Retinal pigment epithelial cell (primary cell): ENCODE data around the gene CDKN2AIP.

Experiments
- DNase-seq: peaks from one replicate; pipeline ENCODE4 v3.0.0-alpha.2; 2010; ENCODE audit warnings: low read depth
- H3K4me3 ChIP-seq: 2 replicates; pipeline ENCODE4 v1.5.1; 2011; ENCODE audit warnings: mild to moderate bottlenecking, low read length, control low read depth, moderate library complexity
- CTCF ChIP-seq: conservative IDR thresholded peaks from 2 replicates; pipeline ENCODE4 v1.5.1; 2011; ENCODE audit warnings: low read depth, low read length, control low read depth, inconsistent platforms

The CDKN2AIP gene

GRCh38 chr4:183444214-183445096, at the start of gene CDKN2AIP:
Gene CDKN2AIP, plus strand, starts transcription at chr4:183444636. Its CDS starts 162 bp downstream, at chr4:183444798.
- peak within 1 kb of the TSS; percentile 87 for H3K4me3 ChIP-seq
- TF ChIP-seq CTCF = peak; percentile 3
- peak; percentile 65 for DNase-seq

GRCh38 chr4:183395395-183395794, 49.0 kb upstream of the CDKN2AIP start:
- no peak overlapping the region for H3K4me3 ChIP-seq
- TF ChIP-seq CTCF = no peak
- DNase-seq = no peak

GRCh38 chr4:183396227-183396637, 48.2 kb upstream of the CDKN2AIP start:
- no peak for TF ChIP-seq CTCF
- no peak for DNase-seq

GRCh38 chr4:183397741-183398297, 46.6 kb upstream of the CDKN2AIP start:
- peak overlapping the region; percentile 54 for H3K4me3 ChIP-seq

More at GRCh38 chr4:183396227-183396637, 48.2 kb upstream of the CDKN2AIP start:
- H3K4me3 ChIP-seq = no peak overlapping the region

GRCh38 chr4:183398298-183399125, 45.9 kb upstream of the CDKN2AIP start:
- TF ChIP-seq CTCF = peak; percentile 68
- peak overlapping the region; percentile 54 for H3K4me3 ChIP-seq

More at GRCh38 chr4:183397741-183398297, 46.6 kb upstream of the CDKN2AIP start:
- DNase-seq = no peak
- no peak for TF ChIP-seq CTCF

GRCh38 chr4:183399126-183399522, 45.3 kb upstream of the CDKN2AIP start:
- TF ChIP-seq CTCF = no peak
- H3K4me3 ChIP-seq = no peak overlapping the region
- DNase-seq = no peak

More at GRCh38 chr4:183398298-183399125, 45.9 kb upstream of the CDKN2AIP start:
- no peak for DNase-seq
